VCaP (cell line): ENCODE data around the gene ABHD11.
A peak's percentile ranks its signal among the peaks of the same experiment; 100 is the strongest.

ENCODE experiments used
- H3K27ac ChIP-seq: fragments of 450-650 bp; 2 replicates; pipeline ENCODE4 v1.5.1; 2017
- TF ChIP-seq, protein P1 (sequence below): fragments of 450-650 bp; conservative IDR thresholded peaks from 2 replicates; pipeline ENCODE4 v1.5.1; 2017; ENCODE audit warnings: mild to moderate bottlenecking, moderate library complexity

Gene ABHD11

DNA sequence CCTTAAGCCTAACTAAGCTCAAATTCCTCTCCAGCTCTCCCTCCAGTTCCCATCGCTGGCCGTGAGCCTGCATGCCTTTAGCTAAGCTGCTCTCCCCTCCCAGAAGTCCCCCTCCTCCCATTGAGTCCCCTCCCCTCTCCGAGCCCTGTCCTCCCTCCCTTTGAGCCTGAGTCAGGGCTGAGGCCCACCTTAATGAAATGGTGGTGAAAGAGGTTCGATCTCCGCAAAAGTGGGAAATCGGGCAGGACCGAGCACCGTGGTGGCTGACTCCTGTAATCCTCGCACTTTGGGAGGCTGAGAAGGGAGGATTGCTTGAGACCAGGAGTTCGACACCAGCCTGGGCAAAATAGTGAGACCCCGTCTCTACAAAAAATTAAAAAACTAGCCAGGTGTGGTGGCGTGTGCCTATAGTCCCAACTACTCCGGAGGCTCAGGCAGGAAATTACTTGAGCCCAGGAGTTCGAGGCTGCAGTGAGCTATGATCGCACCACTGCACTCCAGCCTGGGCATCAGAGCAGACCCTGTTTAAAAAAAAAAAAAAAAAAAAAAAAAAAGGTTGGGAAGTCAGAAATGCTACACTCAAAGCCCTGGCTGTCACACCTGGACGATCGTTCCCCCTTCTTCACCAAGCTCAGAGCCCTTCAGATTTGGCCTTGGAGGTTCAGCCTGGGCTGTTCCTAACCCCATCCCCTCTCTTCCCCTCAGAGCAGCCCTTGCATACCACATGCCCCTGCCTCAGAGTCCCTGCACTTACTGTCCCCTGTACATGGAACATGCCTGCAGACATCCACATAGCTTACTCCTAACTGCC is 32.5 kb upstream of the ABHD11 start:
- TF ChIP-seq, protein P1, sequence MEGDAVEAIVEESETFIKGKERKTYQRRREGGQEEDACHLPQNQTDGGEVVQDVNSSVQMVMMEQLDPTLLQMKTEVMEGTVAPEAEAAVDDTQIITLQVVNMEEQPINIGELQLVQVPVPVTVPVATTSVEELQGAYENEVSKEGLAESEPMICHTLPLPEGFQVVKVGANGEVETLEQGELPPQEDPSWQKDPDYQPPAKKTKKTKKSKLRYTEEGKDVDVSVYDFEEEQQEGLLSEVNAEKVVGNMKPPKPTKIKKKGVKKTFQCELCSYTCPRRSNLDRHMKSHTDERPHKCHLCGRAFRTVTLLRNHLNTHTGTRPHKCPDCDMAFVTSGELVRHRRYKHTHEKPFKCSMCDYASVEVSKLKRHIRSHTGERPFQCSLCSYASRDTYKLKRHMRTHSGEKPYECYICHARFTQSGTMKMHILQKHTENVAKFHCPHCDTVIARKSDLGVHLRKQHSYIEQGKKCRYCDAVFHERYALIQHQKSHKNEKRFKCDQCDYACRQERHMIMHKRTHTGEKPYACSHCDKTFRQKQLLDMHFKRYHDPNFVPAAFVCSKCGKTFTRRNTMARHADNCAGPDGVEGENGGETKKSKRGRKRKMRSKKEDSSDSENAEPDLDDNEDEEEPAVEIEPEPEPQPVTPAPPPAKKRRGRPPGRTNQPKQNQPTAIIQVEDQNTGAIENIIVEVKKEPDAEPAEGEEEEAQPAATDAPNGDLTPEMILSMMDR = no peak
- peak overlapping the region; percentile 93 for H3K27ac ChIP-seq

DNA sequence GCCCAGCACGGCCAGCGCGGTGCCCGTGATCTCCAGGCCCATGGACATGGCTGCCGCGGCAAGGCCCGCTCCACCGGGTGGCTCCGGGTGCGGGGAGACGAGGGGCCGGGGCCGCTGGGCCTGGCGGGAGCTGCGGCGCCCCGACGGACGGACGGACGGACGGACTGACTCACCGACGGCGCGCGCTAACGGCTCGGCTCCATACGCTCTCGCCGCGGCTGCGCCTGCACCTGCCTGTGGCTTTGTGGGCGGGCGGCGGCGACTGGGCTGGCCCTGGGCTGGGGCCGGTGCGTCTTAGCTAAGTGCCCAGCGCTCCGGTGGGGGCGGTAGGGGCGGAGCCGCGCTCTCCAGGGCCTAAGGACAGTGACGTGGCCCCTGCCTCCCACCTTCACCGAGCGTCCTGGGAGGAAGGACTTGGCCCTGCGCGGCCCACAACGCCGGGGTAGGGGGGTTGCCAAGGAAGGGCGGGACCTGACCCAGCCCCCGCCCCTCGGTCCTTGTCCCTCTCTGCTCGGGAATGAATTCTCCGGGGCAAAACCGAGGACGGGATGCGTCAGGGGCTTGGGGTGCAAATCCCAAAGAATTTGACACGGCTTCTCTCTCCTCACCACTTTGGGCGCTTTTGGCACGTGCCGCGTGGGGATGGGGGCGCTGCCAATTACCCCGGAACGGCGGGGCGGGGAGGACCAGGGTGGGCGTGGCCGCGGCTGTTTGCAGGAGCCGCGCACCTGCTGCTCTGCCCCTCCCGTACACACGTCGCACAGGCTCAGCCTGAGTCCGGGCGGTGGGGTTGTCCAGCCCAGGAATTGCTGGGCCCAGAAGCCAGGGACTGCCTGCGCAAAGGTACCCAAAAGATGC is 31.6 kb upstream of the ABHD11 start, which contains the start of gene CLDN3:
Gene CLDN3, minus strand, starts transcription at position 269 of the 858 bp plus-strand sequence. Its CDS starts 221 bp downstream, at position 48.
- TF ChIP-seq, protein P1 = no peak
- peak within 1 kb of the TSS; percentile 93 for H3K27ac ChIP-seq

DNA sequence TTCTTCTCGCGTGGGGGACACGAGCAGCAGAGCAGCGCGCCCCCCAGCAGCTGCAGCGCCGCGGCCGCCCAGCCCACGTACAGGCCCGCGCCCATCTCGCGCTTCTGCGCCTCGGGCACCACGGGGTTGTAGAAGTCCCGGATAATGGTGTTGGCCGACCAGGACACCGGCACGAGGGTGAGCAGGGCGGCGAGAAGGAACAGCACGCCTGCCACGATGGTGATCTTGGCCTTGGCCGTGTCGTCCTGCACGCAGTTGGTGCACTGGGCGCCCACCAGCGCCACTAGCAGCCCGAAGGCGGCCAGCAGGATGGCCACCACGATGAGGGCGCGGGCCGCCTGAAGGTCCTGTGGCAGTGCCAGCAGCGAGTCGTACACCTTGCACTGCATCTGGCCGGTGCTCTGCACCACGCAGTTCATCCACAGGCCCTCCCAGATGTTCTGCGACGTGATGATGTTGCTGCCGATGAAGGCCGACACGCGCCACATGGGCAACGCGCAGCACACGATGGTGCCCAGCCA is 30.9 kb upstream of the ABHD11 start:
- peak overlapping the region; percentile 93 for H3K27ac ChIP-seq
- TF ChIP-seq, protein P1 = no peak

DNA sequence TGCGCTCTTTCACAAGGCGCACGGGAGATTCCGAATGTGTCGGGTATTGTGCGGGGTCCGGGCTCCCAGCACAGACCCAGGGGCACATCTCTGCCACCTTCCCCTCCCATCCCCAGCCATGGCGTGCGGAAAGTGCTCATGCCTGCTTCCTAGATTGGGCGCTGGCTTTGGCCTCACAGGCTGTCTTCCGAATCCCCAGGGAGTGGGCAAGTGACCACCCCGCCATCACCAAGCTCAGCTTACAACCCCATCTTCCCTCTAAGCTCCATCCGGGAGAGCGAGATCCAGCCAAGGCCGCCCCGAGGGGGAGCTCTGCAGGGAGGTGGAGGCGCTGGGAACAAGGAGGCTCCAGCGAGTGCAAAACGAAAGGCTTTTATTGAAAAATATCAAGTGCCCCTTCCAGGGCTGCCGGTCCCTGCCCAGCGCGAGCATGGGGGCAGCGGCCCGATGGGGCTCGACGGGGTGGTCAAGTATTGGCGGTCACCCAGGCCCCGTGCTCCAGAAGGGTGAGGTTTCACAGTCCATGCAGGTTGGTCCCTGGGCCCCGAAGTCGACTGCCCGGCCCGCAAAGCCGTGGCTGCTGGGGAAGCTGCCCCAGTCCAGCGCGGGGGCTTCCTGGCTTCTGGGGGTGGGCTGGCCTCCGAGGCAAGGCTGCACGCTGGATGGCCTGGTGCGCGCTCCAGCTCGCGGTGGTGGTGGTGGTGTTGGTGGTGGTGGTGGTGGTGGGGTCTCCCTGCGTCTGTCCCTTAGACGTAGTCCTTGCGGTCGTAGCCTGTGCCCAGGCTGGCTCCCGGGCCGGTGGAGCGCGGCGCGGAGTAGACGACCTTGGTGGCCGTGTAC is 30.3 kb upstream of the ABHD11 start:
- H3K27ac ChIP-seq = peak overlapping the region; percentile 93
- TF ChIP-seq, protein P1 = no peak

DNA sequence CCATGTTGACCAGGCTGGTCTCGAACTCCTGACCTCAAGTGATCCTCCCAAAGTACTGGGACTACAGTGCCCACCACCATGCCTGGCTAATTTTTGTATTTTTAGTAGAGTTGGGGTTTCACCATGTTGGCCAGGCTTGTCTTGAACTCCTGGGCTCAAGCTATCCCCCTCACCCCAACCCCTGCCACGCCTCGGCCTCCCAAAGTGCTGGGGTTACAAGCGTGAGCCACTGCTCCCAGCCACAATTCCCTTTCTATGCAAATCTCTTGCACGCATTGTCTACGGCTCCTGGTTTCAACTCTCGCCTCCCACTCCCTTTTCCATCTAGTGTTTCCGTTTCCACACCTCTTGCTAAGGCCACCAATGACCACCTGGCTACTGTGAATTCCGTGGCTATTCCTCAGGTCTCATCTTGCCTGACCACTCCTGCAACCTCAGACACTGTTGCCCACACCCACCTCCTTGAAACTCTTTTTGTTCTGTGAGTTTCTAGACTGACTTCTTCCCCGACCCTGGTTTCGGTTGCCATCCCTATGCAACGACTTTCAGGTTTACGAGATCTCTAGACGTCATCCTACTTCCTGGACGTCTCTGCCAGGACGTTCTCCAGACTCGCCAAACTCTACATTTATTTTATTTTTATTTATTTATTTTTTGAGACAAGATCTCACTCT is 28.1 kb upstream of the ABHD11 start:
- TF ChIP-seq, protein P1 = no peak
- peak overlapping the region; percentile 47 for H3K27ac ChIP-seq

DNA sequence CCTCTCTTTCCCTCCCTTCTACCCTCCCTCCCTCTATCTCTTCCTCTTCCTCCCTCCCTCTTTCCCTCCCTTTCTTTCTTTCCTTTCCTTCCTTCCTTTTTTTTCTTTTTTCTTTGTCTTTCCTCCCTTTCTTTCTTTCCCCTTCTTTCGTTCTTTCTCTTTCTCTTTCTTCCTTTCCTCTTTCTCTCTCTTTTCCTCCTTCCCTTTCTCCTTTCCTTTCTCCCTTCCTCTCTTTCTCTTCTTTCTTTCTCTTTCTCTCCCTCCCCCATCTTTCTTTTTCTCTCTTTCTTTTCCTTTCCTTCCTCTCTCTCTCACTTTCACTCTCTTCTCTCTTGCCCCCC is 24.0 kb upstream of the ABHD11 start:
- no peak overlapping the region for H3K27ac ChIP-seq
- TF ChIP-seq, protein P1 = no peak
